HCT116 (cell line): ENCODE results near the gene SPATA3.

Experiments
- EGR1 ChIP-seq: IDR thresholded peaks from 2 replicates; pipeline ENCODE4 v1.6.1; 2012; ENCODE audit warnings: low read depth
- EZH2phosphoT487 ChIP-seq: fragments of 200-600 bp; IDR thresholded peaks from 2 replicates; pipeline ENCODE4 v1.6.1; 2018; ENCODE audit warnings: antibody characterized with exemption, borderline replicate concordance
- MAX ChIP-seq: IDR thresholded peaks from 2 replicates; pipeline ENCODE4 v1.6.1; 2012
- POLR2A ChIP-seq: IDR thresholded peaks from 2 replicates; pipeline ENCODE4 v1.7.0; 2011; ENCODE audit warnings: borderline replicate concordance; ENCODE audit not compliant: insufficient read depth, insufficient read length; ENCODE audit errors: extremely low read depth
- POLR2AphosphoS5 ChIP-seq: IDR thresholded peaks from 2 replicates; pipeline ENCODE4 v1.6.1; 2011; ENCODE audit warnings: mild to moderate bottlenecking, low read depth, low read length, moderate library complexity
- RAD21 ChIP-seq: IDR thresholded peaks from 2 replicates; pipeline ENCODE4 v1.6.1; 2012; ENCODE audit warnings: low read depth, mild to moderate bottlenecking
- REST ChIP-seq: IDR thresholded peaks from 2 replicates; pipeline ENCODE4 v1.6.1; 2012; ENCODE audit warnings: low read depth
- YY1 ChIP-seq: IDR thresholded peaks from 2 replicates; pipeline ENCODE4 v1.6.1; 2011; ENCODE audit warnings: low read length, low read depth, moderate library complexity, mild to moderate bottlenecking; ENCODE audit not compliant: insufficient replicate concordance; ENCODE audit errors: extremely low read depth
- ZFX ChIP-seq: fragments of 450-650 bp; IDR thresholded peaks from 2 replicates; pipeline ENCODE4 v1.6.1; 2017
- ZNF274 ChIP-seq: fragments of 200-500 bp; sonication (Bioruptor generic); IDR thresholded peaks from 2 replicates; pipeline ENCODE4 v1.6.1; 2014; ENCODE audit warnings: mild to moderate bottlenecking, low read depth, low read length, inconsistent platforms
- TF ChIP-seq, protein P1 (sequence below), 3 experiments: fragments of 200-600 bp in 1 of 3; sonication (generic) in 1 of 3; IDR thresholded peaks in 2 of 3; conservative IDR thresholded peaks in 1 of 3; 2 replicates each; pipeline ENCODE4 v1.5.1; 2012 to 2017; ENCODE audit warnings: low read depth in 2 of 3, low read length in 2 of 3, antibody characterized with exemption in 1 of 3, borderline replicate concordance in 1 of 3, control low read depth in 1 of 3, mild to moderate bottlenecking in 1 of 3, mixed read lengths in 1 of 3, mixed run types in 1 of 3, moderate library complexity in 1 of 3; ENCODE audit not compliant: insufficient read depth in 1 of 3

DNA sequence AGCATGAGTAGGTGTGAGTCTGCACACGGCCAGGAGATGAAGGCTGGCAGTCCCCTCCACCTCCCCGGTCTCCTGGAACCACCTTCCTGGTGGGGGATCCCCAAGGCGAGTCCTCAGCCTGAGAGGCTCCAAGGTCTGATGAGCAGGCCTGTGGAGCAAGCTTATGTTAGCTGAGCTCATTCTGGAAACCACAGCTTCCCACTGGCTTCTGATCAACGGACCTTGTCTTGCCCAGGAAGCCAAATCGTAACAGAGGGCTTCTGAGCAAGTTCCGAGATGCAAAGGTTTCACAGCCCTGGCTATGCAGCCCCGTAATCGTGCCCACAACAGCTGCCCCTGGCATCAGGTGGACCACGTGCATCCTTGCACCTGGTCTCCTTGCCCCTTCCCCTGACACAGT, 42.1 kb upstream of the SPATA3 start:
- TF ChIP-seq POLR2A (no peak), ZFX (no peak), POLR2AphosphoS5 (no peak), RAD21 (no peak), YY1 (no peak), EGR1 (no peak), EZH2phosphoT487 (no peak), REST (no peak), MAX (no peak), ZNF274 (no peak)
- TF ChIP-seq, protein P1, sequence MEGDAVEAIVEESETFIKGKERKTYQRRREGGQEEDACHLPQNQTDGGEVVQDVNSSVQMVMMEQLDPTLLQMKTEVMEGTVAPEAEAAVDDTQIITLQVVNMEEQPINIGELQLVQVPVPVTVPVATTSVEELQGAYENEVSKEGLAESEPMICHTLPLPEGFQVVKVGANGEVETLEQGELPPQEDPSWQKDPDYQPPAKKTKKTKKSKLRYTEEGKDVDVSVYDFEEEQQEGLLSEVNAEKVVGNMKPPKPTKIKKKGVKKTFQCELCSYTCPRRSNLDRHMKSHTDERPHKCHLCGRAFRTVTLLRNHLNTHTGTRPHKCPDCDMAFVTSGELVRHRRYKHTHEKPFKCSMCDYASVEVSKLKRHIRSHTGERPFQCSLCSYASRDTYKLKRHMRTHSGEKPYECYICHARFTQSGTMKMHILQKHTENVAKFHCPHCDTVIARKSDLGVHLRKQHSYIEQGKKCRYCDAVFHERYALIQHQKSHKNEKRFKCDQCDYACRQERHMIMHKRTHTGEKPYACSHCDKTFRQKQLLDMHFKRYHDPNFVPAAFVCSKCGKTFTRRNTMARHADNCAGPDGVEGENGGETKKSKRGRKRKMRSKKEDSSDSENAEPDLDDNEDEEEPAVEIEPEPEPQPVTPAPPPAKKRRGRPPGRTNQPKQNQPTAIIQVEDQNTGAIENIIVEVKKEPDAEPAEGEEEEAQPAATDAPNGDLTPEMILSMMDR (IDR thresholded peaks at IDR 0.05 in 2 of 3, conservative IDR thresholded peaks at IDR 0.05 in 1 of 3; ENCODE audit: borderline replicate concordance in 1 of 3, insufficient read depth in 1 of 3, low read depth in 2 of 3, low read length in 2 of 3): no peak
